Stimulated activated CD8-positive, alpha-beta memory T cell treated with anti-CD3 and anti-CD28 coated beads, Interleukin-15, amount 100 ng/mL, for 24 hours (primary cell): Measurements from ENCODE around the gene TMEM62.
"Not testable (repeated sequence)": the region's sequence is repeated elsewhere in the genome, so short reads cannot be mapped to it uniquely, and the experiment has no call there.

ENCODE experiments used
- DNase-seq: peaks from one replicate; pipeline ENCODE4 v3.0.0-alpha.2; 2020; ENCODE audit warnings: low read depth

TMEM62 gene

DNA sequence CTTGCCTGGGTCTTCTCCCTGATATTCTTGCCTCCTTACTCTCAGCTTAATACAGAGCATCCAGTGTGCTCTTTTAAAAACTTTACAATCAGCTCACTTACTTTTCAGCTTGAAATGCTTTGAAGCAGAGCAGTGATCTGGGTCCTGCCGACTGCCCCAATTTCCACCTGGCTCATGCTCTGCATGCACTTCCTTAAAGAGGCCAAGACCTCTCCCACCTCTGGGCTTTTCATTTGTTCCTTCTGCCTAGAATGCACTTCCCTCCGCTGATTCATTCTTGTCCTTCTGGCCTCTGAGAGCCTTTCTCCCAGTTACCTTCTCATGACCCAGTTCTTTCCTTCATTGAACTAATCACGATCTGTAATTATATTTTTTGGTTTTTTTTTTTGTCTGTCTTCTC, 49.9 kb downstream of the TMEM62 start:
- no peak for DNase-seq

DNA sequence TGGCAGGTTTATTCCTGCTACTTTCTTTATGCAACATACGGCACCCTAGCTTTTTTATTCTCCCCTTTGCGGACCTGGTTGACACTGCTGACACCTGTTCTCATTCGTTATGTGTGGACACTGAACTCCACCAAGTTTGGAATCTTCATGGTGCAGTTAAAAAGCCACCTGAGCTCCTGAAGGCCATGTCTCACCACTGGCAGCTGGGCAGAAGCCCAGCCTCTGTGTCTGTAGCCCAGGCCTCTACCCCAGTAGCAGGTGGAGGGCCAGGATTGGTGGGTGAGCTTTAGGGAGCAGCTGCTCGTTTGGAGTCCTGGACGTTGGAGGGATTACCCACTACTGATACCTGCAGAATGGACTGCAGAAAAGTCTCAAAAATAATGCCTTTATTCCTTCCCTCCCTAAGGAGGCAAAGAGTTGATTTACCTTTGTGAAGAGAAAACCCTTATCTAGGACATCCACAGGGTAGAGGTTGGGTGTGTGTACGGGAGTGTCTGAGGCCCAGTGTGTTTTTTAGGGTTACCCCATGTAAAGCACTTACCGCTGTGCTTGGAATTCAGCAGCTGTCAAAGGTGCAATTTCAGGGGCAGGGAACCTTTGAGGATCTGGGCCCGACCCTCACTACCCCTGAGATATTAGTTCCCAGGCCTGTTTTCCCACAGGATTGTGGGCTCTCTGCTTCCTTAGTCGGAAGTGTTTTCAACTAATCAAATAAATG, 51.2 kb downstream of the TMEM62 start:
- no peak for DNase-seq

DNA sequence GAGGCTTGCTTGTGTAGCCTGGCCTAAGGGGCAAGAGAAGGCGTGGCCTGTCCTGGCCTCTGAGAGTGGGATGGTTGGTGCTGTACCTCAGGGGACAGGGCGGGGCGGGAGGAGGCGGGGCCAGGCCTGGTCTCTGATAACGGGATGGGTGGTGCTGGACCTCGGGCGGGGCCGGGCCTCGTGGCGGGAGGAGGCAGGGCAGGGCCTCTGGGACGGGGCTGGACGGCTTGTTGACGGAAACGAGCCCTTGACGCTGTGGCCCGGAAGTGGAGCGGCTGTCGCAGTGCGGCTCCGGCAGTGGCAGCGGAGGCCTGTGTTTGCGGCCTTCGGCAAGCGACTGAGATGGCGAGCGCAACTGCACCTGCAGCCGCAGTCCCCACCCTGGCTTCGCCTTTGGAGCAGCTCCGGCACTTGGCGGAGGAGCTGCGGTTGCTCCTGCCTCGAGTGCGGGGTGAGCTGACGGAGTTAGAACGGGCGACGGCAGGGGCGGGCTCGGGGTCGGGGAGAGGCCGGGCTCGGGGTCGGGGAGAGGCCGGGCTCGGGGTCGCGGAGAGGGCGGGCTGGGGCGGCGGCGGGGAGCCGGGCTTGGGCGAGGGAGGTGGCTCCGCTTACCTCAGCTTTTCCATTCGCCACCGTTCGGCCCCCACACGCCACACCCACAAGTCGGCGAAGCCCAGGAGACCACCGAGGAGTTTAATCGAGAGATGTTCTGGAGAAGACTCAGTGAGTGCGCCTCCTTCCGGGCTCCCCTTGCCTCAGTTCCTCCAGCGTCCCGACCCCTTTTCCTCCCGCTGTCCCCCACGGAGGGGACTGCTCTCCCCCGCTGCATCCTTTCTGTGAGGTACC, 52.0 kb downstream of the TMEM62 start, which contains the start of gene CCNDBP1:
Gene CCNDBP1, plus strand, starts transcription at position 247 of the 846 bp plus-strand sequence. Its CDS starts 96 bp downstream, at position 343.
- peak; percentile 63 for DNase-seq

DNA sequence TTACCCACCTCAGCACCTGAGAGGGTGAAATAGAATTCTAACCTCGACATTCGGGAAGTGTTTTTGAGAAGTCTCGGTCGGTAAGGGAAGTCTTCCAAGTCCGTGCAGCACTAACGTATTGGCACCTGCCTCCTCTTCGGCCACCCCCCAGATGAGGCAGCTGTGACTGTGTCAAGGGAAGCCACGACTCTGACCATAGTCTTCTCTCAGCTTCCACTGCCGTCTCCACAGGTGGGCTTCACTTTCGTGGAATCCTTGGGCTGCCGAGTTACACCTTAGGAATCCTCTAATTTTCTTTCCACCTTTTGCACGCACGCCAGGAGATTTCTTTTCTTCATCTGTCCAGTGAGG, 52.6 kb downstream of the TMEM62 start:
- no peak for DNase-seq

DNA sequence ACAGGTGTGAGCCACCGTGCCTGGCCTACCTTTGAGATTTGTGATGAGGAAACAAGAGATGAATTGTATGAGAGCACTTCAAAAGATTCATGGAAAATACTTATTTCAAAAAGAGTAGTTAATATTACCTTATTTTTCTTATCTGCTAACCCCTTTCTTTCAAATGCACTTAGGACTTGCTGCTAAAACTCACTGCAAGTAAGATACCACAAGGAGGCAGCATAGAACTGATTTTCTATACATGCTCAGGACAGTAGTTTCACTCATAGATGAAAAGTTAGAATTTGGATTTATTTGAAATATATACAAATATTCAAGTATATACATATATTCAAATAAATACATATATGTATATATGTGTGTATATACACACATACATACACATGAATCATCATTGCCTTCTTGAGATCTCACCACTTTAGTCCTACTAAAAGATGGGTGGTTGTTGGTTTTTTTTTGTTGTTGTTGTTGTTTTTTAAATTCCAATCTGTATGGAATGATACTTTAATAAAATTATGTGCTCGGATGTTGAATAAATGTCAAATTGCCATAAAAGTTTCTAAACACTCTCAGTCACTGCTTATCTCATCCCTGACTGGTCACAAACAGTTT, 54.3 kb downstream of the TMEM62 start:
- DNase-seq = no peak

DNA sequence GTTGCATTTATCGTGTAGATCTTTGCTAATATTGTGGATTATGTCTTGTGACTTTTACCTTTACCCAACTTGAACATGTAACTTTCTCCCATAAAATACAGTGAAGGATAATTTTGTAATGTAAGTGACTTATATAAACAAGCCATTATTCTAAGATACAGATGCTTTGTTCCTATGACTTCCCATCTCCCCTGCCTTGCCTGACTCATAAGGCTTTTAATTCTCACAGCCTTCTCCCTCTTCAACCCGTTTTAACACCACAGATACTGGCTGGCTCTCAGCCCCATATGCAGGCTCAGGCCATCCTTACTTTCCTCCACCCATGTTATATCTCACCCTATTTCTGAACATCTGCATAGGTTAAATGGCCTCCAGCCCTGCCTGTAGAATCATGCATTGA, 55.9 kb downstream of the TMEM62 start:
- DNase-seq = no peak

DNA sequence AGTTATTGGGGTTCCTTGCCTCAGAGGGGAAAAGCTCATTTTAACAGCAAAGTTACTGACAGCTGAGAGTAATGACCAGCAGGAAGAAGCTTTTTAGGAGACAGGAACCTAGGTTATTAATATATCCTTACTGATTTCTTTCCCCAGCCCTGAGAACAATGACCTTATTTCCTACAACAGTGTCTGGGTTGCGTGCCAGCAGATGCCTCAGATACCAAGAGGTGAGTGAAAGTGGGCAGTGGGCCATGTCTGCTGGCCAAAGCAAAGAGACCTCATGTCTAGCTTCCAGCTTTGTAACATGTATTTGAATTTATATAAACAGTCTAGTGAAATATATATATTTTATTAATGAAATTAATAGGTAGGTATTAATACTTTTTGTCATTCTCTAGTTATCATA, 56.8 kb downstream of the TMEM62 start:
- DNase-seq = no peak

DNA sequence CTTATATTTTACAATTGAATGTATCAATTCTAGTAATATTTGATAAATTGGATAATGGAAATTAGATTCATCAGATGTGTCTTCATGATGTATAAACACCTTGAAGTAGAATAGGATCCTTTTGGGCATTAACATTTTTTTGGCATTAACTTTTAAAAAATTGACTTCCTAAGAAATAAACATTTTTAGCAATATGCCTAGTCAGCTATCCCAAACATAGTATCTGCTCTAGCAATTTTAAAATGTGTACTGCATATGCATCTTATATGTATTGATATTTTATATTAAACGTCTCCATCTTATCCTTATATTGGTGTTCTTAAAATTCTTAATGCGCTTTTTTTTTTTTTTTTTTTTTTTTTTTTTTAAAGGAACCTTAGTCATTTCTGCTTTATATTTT, 60.3 kb downstream of the TMEM62 start:
- no peak for DNase-seq

DNA sequence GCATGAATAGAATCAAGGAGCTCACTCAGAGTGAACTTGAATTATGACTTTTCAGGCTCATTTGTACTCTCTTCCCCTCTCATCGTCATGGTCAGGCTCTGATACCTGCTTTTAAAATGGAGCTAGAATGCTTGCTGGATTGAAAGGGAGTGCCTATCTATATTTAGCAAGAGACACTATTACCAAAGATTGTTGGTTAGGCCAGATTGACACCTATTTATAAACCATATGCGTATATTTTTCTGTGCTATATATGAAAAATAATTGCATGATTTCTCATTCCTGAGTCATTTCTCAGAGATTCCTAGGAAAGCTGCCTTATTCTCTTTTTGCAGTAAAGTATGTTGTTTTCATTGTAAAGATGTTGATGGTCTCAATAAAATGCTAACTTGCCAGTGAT, 61.4 kb downstream of the TMEM62 start:
- no peak for DNase-seq

DNA sequence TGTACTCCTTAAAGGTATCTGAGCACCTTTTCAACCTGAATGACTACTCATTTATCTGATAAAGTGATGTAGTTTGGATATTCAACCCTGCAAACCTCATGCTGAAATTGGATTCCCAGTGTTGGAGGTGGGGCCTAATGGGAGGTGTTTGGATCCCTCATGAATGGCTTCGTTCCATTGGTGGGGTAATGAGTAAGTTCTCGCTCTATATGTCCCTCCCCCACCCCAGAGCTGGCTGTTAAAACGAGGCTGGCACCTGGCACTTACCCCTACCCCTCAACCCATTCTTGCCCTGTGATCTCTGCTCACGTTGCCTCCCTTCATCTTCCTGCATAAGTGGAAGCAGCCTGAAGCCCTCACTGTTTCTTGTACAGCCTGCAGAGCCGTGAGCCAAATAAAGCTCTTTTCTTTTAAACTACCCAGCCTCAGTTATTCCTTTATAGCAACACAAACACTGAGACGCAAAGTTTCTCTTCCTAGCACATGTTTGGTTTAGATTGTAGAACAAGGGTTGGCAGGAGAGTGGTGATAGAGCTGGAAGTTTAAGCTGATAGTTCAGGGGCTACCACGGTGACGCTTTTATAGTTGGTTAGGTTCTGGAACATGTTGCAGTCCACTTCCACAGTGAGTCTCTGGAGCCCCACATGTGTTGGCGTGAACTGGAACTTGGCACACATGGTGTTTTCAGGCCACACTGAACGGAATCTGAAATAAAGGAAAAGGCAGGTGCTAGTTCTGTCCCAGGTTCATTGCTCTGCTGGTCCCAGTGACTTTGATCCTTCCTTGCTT, 63.6 kb downstream of the TMEM62 start:
- no peak for DNase-seq

DNA sequence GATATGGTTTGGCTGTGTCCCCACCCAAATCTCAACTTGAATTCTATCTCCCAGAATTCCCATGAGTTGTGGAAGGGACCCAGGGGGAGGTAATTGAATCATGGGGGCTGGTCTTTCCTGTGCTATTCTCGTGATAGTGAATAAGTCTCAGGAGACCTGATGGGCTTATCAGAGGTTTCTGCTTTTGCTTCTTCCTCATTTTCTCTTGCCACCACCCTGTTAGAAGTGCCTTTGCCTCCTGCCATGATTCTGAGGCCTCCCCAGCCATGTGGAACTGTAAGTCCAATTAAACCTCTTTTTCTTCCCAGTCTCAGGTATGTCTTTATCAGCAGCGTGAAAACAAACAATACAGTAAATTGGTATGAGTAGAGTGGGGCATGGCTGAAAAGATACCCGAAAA, 64.4 kb downstream of the TMEM62 start:
- not testable (repeated sequence) for DNase-seq

DNA sequence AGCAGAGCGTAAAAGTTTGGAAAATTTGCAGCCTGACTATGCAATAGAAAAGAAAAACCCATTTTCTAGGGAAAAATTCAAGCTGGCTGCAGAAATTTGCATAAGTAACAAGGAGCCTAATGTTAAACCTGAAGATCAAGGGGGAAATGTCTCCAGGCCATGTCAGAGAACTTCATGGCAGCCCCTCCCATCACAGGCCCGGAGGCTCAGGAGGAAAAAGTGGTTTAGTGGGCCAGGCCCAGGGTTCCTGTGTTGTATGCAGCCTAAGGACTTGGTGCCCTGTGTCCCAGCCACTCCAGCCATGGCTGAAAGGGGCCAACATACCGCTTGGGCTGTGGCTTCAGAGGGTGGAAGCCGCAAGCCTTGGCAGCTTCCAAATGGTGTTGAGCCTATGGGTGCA, 65.2 kb downstream of the TMEM62 start:
- not testable (repeated sequence) for DNase-seq

DNA sequence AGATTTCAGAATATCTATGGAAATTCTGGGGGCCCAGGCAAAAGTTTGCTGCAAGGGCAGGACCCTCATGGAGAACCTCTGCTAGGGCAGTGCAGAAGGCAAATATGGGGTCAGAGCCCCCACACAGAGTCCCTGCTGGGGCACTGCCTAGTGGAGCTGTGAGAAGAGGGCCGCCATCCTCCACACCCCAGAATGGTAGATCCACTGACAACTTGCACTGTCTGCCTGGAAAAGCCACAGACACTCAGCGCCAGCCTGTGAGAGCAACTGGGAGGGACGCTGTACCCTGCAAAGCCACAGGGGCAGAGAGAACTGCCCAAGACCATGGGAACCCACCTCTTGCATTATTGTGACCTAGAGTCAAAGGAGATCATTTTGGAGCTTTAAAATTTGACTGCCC, 65.6 kb downstream of the TMEM62 start:
- no peak for DNase-seq

DNA sequence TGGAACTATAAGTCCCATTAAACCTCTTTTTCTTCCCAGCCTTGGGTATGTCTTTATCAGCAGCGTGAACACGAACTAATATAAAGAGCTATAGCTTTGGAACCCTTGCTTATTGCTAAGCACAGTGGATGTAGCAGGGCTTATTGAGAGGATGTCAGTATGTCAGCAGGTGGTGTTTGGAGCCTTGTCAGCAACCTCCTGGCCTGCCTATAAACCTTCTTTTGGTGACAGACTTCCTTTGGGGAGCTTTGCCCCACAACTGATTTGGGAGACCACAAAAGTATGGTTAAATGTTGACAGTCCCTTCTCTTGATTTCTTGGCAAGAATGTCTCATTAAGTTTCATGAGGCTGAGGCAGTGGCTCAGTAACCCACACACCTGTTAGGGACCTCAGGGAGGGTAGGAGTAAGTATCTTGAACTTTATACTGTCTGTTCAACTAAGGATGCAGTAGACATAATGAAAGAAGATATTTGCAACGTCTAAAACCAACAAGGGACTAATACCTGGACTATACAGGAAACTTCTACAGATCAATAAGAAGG, 66.6 kb downstream of the TMEM62 start:
- no peak for DNase-seq

DNA sequence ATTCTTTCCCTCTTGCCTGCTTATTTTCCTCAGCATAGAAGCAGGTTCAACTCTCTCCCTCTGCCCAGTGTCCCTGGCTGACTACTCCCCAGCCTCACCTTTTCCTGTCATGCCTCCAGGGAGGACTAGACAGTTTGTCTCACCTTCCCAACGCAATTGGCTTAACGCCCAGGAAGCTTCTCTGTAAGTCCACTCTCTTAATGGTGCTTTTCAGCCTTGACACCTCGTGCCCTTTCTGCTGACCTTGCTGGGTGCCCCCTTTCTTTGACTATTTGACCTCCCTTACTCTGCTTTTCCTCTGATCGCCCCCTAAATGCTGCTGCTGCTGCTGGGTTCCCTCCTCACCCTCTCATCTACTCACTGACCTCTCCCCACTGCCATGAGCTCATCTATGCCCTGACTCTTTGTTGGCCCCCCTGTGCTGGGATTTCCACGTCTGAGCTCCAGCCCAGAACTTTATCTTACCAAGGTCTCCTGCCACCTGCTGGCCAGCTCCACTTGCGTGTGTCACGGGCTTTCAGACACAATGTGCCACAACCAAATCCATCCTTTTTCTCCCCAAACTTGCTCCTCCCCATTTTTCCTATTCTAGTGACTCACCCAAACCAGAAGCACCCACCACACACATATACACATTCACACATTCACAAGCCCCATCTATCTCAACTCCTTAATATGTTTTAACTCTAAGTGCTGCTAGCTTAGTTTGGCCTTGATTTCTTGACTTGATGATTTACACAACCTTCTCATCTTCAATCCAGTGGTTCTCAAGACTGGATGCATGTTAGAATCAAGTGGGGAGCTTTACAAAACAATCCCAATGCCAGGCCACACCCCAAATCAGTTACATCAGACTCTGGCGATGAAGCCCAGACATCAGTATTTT, 70.9 kb downstream of the TMEM62 start:
- DNase-seq = no peak

DNA sequence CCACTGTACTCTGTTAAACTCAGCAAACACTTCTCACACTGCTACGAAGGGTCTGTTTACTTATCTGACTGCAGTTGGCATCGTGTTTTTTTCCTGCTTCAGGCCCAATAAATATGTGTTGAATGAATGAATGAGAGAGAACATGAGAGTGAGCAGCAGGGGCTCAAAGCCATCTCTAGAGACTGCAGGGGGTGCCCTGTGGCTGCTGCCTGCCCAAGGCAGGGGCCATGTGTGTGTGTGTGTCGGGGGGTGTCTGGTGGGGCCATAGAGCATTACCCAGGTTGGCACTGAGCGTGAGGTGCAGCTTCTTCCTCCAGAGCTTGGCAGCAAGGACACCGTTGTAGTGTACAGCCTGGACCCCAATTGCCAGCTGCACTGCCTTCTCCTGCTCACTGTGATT, 72.7 kb downstream of the TMEM62 start:
- no peak for DNase-seq

DNA sequence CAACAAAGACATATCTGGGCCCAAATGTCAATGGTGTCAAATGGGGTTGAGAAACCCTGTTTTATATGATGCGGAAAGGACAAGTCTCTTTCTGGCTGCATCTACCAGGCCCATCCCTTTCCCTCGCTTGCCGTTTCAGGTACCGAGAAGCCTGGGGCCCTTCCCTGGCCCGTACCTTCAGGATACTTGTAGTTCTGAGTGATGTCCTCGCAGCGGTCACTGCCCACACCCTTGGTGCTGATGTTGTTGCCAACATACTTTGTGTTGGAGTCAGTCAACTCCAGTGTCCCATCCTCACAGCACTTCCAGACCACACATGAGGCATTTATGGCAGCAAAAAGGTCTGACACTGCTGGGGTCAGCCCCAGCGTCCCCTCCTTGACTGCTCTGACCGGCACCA, 73.6 kb downstream of the TMEM62 start:
- no peak for DNase-seq

DNA sequence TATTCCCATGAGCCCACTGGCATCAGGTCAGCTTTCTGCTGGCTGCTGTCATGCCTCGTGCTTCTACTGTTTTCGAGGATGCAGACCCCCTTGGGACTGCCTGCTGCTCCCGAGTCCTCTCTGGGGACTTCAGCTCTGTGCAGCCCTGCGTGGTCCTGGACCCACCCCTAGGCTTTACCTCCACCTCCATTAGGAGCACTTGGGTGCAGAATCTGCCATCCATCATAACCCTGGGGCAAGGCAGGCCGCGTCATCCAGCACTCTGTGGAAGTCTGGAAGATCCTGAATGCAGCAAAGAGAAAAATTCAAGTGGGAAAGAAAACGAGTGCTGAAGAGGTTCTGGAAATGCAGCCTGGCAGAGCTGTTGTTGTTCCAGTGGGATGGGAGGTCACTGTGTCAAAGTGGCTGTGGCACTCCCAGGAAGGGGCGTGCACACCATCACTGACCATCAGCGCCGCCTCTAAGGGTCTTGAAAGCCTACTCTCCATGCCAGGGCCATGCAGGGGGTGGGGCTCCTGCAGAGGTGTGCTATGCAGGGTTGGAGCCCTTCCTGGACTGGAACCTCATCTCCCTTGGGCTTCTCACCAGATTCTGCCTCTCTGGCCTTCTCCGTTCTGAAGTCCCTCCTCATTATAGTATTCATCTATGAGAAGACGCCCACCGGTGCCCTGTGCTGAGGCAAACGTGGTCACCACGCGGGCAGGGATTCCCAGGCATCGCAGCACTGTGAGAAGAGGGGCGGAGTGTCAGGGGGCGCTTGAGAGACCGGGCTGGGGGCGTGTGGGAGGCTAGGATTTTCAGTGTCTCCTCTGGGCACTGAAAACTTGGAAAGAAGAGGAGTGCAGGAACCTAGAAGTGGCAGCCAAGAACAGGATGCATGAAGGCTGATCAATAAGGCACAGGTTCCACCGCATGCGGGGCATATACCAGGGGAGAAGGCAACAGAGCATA, 74.9 kb downstream of the TMEM62 start:
- DNase-seq = no peak

DNA sequence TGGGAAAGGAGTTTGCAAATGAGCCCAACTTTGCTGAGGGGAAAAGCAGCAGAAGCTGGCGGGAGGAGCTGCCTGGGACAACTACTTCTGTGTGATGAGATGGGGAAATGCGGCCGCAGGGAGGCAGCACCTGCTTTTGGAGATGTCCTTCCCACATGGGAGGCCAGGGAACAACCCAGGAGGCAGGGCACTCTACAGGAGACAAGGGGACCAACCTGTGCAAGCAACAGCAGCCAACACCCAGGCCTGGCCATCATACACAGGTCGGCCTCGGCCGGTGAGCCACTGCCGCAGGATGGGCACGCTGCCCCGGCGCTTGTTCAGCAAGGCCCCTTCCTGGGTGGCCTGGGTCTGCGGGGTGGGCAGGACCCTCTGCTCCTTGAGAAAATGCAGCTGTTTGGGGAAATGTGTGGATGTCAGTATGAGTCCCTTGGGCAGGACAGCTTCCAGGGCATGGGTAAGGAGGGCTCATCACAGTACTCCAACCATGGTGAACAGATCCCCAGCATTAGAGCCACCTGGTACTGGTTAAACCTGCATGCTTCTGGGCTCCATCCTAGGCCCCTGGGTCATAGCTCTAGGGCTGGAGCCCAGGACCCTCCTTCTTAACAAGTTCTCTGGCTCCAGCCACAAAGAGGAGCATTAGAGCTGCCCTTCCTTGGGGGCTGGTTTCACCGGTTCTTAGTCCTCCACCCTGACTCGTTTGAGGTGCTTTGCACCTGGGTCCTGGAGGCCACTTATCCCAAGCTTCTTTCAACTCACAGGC, 75.9 kb downstream of the TMEM62 start:
- DNase-seq = no peak
